ENCODE results near the gene MSN.

Gene MSN

GRCh38 chrX:65731684-65732289, 64.3 kb downstream of the MSN start:
- DNase-seq (ENCODE audit: extremely low read depth, low read depth): no peak
- TF ChIP-seq CTCF (IDR thresholded peaks at IDR 0.05; ENCODE audit: low read depth, low read length, missing control alignments): no peak
- no peak overlapping the region for H3K4me3 ChIP-seq (replicated peaks; ENCODE audit: low read depth, low read length)

GRCh38 chrX:65740909-65741308, 73.5 kb downstream of the MSN start:
- no peak overlapping the region for H3K4me3 ChIP-seq (replicated peaks; ENCODE audit: low read depth, low read length)

GRCh38 chrX:65741823-65742222, 74.4 kb downstream of the MSN start:
- DNase-seq (ENCODE audit: extremely low read depth, low read depth): no peak
- no peak overlapping the region for H3K4me3 ChIP-seq (replicated peaks; ENCODE audit: low read depth, low read length)
- TF ChIP-seq CTCF (IDR thresholded peaks at IDR 0.05; ENCODE audit: low read depth, low read length, missing control alignments): no peak

More at GRCh38 chrX:65740909-65741308, 73.5 kb downstream of the MSN start:
- no peak for TF ChIP-seq CTCF (IDR thresholded peaks at IDR 0.05; ENCODE audit: low read depth, low read length, missing control alignments)
- no peak for DNase-seq (ENCODE audit: extremely low read depth, low read depth)

- no peak for TF ChIP-seq CTCF (IDR thresholded peaks at IDR 0.05; ENCODE audit: low read depth, low read length, missing control alignments)
- H3K4me3 ChIP-seq (replicated peaks; ENCODE audit: low read depth, low read length): no peak overlapping the region
- DNase-seq (ENCODE audit: extremely low read depth, low read depth): no peak
Observed at GRCh38 chrX:65744965-65745364, 77.5 kb downstream of the MSN start.

GRCh38 chrX:65745427-65745826, 78.0 kb downstream of the MSN start:
- H3K4me3 ChIP-seq (replicated peaks; ENCODE audit: low read depth, low read length): no peak overlapping the region
- no peak for DNase-seq (ENCODE audit: extremely low read depth, low read depth)
- TF ChIP-seq CTCF (IDR thresholded peaks at IDR 0.05; ENCODE audit: low read depth, low read length, missing control alignments): no peak

GRCh38 chrX:65745992-65746391, 78.5 kb downstream of the MSN start:
- no peak overlapping the region for H3K4me3 ChIP-seq (replicated peaks; ENCODE audit: low read depth, low read length)
- no peak for DNase-seq (ENCODE audit: extremely low read depth, low read depth)
- no peak for TF ChIP-seq CTCF (IDR thresholded peaks at IDR 0.05; ENCODE audit: low read depth, low read length, missing control alignments)

Data from HFF-Myc (cell line).